Endothelial cell (in vitro differentiated cells): Measurements from ENCODE around the gene CPSF3. TPM values are rescaled to one million over a fixed set of nuclear protein-coding genes. Genes with fewer than 3 reads are reported as not detected.

Experiments
- DNase-seq: peaks from one replicate; pipeline ENCODE4 v3.0.0; 2021; ENCODE audit warnings: low spot score
- H3K27ac Mint-ChIP-seq: one replicate; pipeline ENCODE4 v1.8.0; 2021; ENCODE audit warnings: mixed read lengths, inconsistent platforms; ENCODE audit not compliant: unreplicated experiment
- H3K27me3 Mint-ChIP-seq: one replicate; pipeline ENCODE4 v1.8.0; 2021; ENCODE audit warnings: mild to moderate bottlenecking, moderate library complexity, mixed read lengths, inconsistent platforms; ENCODE audit not compliant: unreplicated experiment
- H3K36me3 Mint-ChIP-seq: one replicate; pipeline ENCODE4 v1.8.0; 2021; ENCODE audit warnings: mild to moderate bottlenecking, low read depth, mixed read lengths, inconsistent platforms; ENCODE audit not compliant: unreplicated experiment
- H3K4me1 Mint-ChIP-seq: one replicate; pipeline ENCODE4 v1.8.0; 2021; ENCODE audit warnings: mild to moderate bottlenecking, mixed read lengths, inconsistent platforms; ENCODE audit not compliant: unreplicated experiment
- H3K4me3 Mint-ChIP-seq: one replicate; pipeline ENCODE4 v1.8.0; 2021; ENCODE audit warnings: mild to moderate bottlenecking, mixed read lengths, inconsistent platforms; ENCODE audit not compliant: unreplicated experiment
- H3K9me3 Mint-ChIP-seq: one replicate; pipeline ENCODE4 v1.8.0; 2021; ENCODE audit warnings: mixed read lengths, inconsistent platforms; ENCODE audit not compliant: unreplicated experiment
- total RNA-seq: library from RNA; stranded (reverse); fragmentation: NEBNext Ultra II Directional; extraction: Animal tissue kit (Norgen Biotek cat#: 25700); gene quantifications from one replicate; pipeline ENCODE4 v1.2.1, GENCODE V29; 2021; ENCODE audit not compliant: unreplicated experiment
- TF ChIP-seq, protein P1 (sequence below): fragments of 200-600 bp; sonication (generic); IDR thresholded peaks from one replicate; pipeline ENCODE4 v1.5.0; 2021; ENCODE audit warnings: antibody characterized with exemption; ENCODE audit not compliant: unreplicated experiment

The CPSF3 gene
- total RNA-seq, 1 donor from 2014 or later, result 55.2 TPM

DNA sequence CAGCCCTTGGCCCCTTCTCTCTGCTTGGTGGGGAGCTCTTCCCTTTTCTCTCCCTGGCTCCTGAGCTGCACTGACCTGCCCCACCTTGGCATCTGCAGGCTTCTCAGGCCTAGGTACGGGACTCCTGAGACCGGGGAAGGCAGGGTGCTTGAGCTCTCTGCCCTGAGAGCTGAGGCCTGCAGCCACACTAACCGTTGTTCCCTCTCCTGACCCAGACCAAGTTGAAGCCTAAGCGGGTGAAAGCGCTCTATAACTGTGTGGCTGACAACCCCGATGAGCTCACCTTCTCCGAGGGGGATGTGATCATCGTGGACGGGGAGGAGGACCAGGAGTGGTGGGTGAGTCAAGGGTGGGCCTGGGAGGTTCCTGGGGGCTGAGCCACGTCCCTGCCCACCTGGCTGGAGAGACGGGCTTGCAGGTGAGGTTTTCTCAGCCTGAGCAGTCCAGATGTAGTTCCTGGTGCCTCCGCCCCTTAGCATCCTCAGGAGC is 22.4 kb upstream of the CPSF3 start:
- peaks cover 16% of the 10 kb centered on the region for H3K4me1 Mint-ChIP-seq
- H3K27me3 Mint-ChIP-seq, result peaks cover 4% of the 10 kb centered on the region
- no peak overlapping the region for H3K27ac Mint-ChIP-seq
- H3K36me3 Mint-ChIP-seq, result peaks cover 6% of the 10 kb centered on the region
- no peak for DNase-seq
- TF ChIP-seq, protein P1, sequence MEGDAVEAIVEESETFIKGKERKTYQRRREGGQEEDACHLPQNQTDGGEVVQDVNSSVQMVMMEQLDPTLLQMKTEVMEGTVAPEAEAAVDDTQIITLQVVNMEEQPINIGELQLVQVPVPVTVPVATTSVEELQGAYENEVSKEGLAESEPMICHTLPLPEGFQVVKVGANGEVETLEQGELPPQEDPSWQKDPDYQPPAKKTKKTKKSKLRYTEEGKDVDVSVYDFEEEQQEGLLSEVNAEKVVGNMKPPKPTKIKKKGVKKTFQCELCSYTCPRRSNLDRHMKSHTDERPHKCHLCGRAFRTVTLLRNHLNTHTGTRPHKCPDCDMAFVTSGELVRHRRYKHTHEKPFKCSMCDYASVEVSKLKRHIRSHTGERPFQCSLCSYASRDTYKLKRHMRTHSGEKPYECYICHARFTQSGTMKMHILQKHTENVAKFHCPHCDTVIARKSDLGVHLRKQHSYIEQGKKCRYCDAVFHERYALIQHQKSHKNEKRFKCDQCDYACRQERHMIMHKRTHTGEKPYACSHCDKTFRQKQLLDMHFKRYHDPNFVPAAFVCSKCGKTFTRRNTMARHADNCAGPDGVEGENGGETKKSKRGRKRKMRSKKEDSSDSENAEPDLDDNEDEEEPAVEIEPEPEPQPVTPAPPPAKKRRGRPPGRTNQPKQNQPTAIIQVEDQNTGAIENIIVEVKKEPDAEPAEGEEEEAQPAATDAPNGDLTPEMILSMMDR, result no peak
- no peaks in the 10 kb centered on the region for H3K9me3 Mint-ChIP-seq
- no peak overlapping the region for H3K4me3 Mint-ChIP-seq

DNA sequence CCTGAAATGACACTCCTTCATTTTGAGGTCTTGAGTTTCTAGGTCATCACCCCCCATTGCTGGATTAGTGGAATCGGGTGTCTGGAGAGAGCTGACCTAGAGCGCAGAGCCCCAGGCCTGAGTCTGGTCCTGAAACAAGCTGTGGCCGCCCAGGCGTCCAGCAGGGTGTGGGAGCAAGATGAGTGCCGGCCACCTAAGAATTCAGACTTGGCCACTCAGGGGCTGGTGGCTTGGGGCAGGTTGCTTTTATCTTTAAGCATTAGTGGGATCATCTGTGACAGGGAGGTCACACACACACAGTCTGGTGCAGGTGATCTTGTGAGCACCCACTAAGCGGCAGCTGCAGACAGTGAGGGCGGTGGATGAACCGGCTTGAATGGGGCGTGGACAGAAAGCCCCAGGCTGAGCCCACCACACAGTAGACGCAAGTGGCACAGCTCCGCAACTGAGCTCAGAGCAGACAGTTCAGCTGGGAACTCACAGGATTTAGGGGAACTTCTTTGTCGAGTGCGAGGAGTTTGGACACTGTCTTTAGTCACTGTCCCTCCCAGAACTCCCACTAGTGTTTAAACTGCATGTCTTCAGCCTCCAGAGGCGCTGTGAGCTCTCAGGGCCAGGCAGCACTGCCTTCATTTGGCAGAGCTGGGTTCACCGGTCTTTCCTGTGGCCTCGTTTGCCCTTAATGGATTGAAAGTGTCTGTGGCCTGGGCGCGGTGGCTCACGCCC is 21.6 kb upstream of the CPSF3 start:
- TF ChIP-seq, protein P1, result no peak
- Mint-ChIP-seq H3K27ac (no peak overlapping the region), H3K9me3 (no peaks in the 10 kb centered on the region), H3K4me3 (no peak overlapping the region), H3K36me3 (peaks cover 9% of the 10 kb centered on the region), H3K4me1 (peaks cover 16% of the 10 kb centered on the region), H3K27me3 (peaks cover 3% of the 10 kb centered on the region)
- no peak for DNase-seq

DNA sequence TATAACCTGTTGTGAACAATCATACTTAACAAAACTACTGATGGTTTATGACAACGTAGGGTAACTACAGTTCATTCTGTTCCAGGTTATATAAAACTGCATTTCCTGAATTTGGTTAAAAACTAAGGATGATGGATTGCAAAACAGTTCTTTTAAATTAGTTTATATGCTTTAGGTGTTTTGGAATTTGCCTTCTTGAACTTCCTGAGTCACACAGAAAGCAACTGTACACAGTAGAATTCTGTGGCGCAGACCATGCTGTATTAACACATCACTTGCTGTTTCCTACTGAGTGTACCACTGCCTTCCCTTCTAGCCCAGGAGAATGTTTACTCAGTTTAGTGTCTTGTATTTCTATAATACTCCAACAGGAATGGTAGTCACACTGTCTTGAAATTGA is 19.5 kb upstream of the CPSF3 start:
- no peak for DNase-seq
- TF ChIP-seq, protein P1, result no peak
- Mint-ChIP-seq H3K36me3 (peaks cover 10% of the 10 kb centered on the region), H3K27me3 (peaks cover under 1% of the 10 kb centered on the region), H3K9me3 (no peaks in the 10 kb centered on the region), H3K4me1 (peaks cover 13% of the 10 kb centered on the region), H3K4me3 (peak overlapping the region; percentile 18), H3K27ac (no peak overlapping the region)

DNA sequence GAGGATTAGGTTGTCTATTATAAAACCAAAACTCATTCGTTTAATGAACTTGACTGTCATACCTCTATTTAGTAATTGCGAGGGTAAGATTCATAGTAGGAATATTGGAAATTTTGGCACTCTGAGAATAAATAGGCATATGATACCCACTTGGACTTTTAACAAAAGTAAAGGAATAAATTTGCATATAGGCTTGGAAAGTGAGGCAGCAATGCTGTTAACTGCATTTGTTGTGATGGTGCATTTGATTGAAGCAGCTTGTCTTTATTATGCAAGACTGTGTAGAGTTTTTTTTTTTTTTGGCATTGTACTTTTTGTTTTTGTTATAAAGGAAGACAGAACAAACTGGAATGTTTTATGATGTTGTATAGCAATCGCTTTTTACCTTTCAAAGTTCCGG is 19.0 kb upstream of the CPSF3 start:
- H3K36me3 Mint-ChIP-seq, result peaks cover 10% of the 10 kb centered on the region
- no peak for DNase-seq
- H3K27me3 Mint-ChIP-seq, result no peaks in the 10 kb centered on the region
- no peak overlapping the region for H3K27ac Mint-ChIP-seq
- H3K4me3 Mint-ChIP-seq, result no peak overlapping the region
- TF ChIP-seq, protein P1, result no peak
- peaks cover 8% of the 10 kb centered on the region for H3K4me1 Mint-ChIP-seq
- H3K9me3 Mint-ChIP-seq, result no peaks in the 10 kb centered on the region

DNA sequence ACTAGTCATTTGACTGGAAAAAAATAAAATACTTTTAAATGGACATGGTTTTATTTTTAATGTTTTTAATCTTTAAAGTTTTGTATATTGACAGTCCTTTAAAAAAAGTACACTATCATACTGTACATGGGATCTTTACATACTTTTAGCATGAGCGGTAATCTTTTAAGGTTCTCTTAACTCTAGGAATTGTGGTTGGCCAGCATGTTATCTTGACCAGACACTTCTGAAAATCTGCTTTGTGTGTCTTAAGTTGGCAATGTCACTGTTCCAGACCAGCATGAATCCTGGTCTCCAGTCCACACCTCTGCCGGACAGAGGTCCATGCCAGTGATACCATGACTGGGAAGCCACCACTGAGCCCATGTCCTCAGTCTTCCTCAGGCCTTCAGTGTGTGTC is 17.8 kb upstream of the CPSF3 start:
- Mint-ChIP-seq H3K27ac (no peak overlapping the region), H3K4me1 (peaks cover under 1% of the 10 kb centered on the region), H3K27me3 (no peaks in the 10 kb centered on the region), H3K4me3 (no peak overlapping the region), H3K9me3 (no peaks in the 10 kb centered on the region), H3K36me3 (peaks cover 10% of the 10 kb centered on the region)
- DNase-seq, result no peak
- TF ChIP-seq, protein P1, result no peak
